Thyroid gland (tissue), 4 donors: ENCODE data around the gene MYO5C. TPM values are rescaled to one million over a fixed set of nuclear protein-coding genes. Genes with fewer than 3 reads are reported as not detected.

Source experiments
- DNase-seq, 2 donors: peaks; one replicate each; pipeline ENCODE4 v3.0.0-alpha.2; 2019
- H3K27ac ChIP-seq, 3 donors: fragments of 200-600 bp; sonication (generic); 1 replicate in 2 of 3; 2 replicates in 1 of 3; pipeline ENCODE4 v1.5.1; 2016 to 2019; ENCODE audit warnings: mild to moderate bottlenecking in 1 of 3, moderate library complexity in 1 of 3
- H3K27me3 ChIP-seq: fragments of 200-600 bp; sonication (generic); one replicate; pipeline ENCODE4 v1.5.1; 2019
- H3K36me3 ChIP-seq, 2 donors: fragments of 200-600 bp; sonication (generic); one replicate each; pipeline ENCODE4 v1.5.1; 2016 to 2019
- H3K4me1 ChIP-seq, 2 donors: fragments of 200-600 bp; sonication (generic); one replicate each; pipeline ENCODE4 v1.5.1; 2017 to 2019
- H3K4me3 ChIP-seq, 3 donors: fragments of 200-600 bp; sonication (generic); replicated peaks in 1 of 3; 1 replicate in 2 of 3; 2 replicates in 1 of 3; pipeline ENCODE4 v1.5.1; 2016; ENCODE audit warnings: mild to moderate bottlenecking in 1 of 3
- H3K9me3 ChIP-seq: fragments of 200-600 bp; sonication (generic); one replicate; pipeline ENCODE4 v1.5.1; 2017
- CTCF ChIP-seq, 6 experiments: fragments of 200-600 bp in 3 of 6; fragments of 450-650 bp in 3 of 6; sonication (generic) in 3 of 6; IDR thresholded peaks; one replicate each; pipeline ENCODE4 v1.5.1; 2016 to 2019; ENCODE audit warnings: antibody characterized with exemption in 6 of 6, mild to moderate bottlenecking in 2 of 6, inconsistent platforms in 1 of 6, moderate library complexity in 1 of 6
- POLR2A ChIP-seq, 2 donors: fragments of 450-650 bp; IDR thresholded peaks; one replicate each; pipeline ENCODE4 v1.6.1; 2017; ENCODE audit warnings: antibody characterized with exemption in 2 of 2, mild to moderate bottlenecking in 2 of 2, moderate library complexity in 1 of 2
- WGBS, 2 donors: methylation state at CpG; one replicate each; pipeline ENCODE4 v1.1.5; 2017; 5-methylcytosine and 5-hydroxymethylcytosine counted together
- intact Hi-C: fragments of 100-400 bp; cut with DNase I; formaldehyde crosslinking; loops from one replicate; pipeline ENCODE4 v1.15.1; 2023
- total RNA-seq, 4 donors: library from RNA; depleted of rRNA; stranded (reverse); fragments of >200 nt; gene quantifications; one replicate each; pipeline ENCODE4 v1.2.3, GENCODE V29; 2016

The MYO5C gene
- total RNA-seq, 4 donors from 2014 or later = 84.0 to 130 (median 101) TPM

DNA sequence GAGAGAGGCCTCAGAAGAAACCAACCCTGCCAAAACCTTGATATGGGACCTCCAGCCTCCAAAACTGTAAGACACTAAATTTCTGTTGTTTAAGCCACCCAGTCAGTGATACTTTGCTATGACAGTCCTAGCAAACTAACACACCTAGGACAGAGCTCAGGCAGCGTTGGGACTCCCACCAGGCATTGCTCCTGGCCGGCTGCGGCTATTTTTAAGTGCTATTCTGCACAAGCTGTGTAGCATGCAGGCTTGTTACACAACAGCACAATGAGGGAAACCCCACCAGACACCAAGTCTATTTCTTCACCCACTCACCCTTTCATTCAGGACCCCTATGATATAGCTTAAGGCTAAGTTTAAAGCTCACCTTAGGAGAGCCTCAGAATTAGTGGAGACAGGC is 57.5 kb downstream of the MYO5C start:
- no peak for DNase-seq
- WGBS, 2 donors = 96 to 97% methylated on average over 3 of the region's 3 CpGs
- H3K9me3 ChIP-seq = no peaks in the 10 kb centered on the region
- no peak overlapping the region for H3K27ac ChIP-seq
- peaks cover 28 to 52% of the 10 kb centered on the region in 2 donors for H3K36me3 ChIP-seq
- no peak overlapping the region for H3K4me3 ChIP-seq
- no peaks in the 10 kb centered on the region for H3K27me3 ChIP-seq
- intact Hi-C loops = no loop called here
- H3K4me1 ChIP-seq = no peaks in the 10 kb centered on the region
- TF ChIP-seq POLR2A (IDR thresholded peaks at IDR 0.05) (no peak), CTCF (IDR thresholded peaks at IDR 0.05) (no peak)

DNA sequence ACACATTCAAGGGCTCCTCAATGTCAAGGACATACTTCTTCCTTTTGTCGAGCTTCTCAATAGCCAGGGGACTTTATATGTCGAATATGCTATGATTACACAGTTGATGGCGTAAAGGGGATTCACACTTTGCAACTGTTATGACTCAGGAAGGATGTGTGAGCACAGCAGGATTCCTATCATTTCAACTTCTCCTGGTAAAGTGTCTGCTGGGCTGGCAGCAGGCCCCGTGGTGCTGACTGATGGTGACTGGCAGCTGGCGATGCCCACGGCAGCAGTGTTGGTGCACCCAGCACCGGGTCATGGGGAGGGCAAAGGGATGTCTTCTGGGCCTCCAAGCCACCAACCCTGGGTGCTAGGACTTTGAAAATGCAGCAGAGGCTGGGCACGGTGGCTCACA is 59.6 kb downstream of the MYO5C start:
- Histone ChIP-seq H3K27ac (no peak overlapping the region), H3K27me3 (no peaks in the 10 kb centered on the region), H3K4me1 (no peaks in the 10 kb centered on the region), H3K36me3 (peaks cover 26 to 46% of the 10 kb centered on the region in 2 donors), H3K9me3 (no peaks in the 10 kb centered on the region), H3K4me3 (no peak overlapping the region)
- TF ChIP-seq POLR2A (IDR thresholded peaks at IDR 0.05) = no peak
- intact Hi-C loops = no loop called here
- DNase-seq = no peak
- 85 to 87% methylated on average over 7 to 8 of the region's 8 CpGs for WGBS, 2 donors

DNA sequence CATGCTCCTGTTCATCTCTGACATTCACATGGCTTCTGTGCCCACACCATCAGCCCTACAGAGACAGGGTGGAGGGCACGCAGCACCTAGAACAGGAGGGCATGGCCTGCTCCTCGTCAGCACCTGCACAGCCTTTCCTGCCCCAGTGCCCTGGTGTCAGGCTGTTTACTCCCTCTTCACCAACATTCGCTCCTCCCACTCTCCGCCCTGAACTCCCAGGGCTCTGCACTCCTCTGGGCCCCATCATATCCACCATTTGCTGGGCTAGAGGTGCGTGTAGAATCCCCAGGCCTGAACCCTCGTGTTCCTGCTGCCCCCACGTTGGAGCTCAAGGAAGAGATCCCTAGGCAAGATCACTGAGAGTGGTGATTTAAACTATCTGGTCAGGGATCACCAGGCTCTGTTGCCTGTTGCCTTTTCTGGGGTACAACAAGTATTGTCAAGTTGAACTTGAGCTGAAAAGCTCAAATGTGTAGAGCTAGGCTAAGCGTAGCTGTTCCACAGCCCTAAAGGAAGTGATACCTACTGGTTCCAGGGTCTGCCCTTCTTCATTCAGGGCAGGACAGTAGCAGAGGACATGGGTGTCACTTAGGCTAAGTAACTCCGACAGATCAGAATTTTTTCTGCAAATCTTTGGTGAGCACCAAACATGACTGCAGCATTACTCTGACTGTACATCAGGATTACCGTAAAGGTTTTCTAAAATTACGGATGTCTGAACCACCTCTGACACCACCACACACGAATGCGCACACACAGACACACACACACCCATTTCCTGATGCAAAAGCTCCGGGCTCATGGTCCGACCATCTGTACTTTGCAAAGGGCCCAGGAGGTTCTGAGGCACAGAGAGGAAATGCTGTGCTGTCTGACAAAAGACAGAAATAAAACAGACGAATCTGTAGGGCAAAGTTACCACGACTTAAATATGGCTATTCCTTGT is 60.7 kb downstream of the MYO5C start:
- Histone ChIP-seq H3K27ac (no peak overlapping the region), H3K27me3 (no peaks in the 10 kb centered on the region), H3K4me3 (no peak overlapping the region), H3K9me3 (no peaks in the 10 kb centered on the region), H3K4me1 (no peaks in the 10 kb centered on the region), H3K36me3 (peaks cover 26 to 46% of the 10 kb centered on the region in 2 donors)
- intact Hi-C loops = no loop called here
- WGBS, 2 donors = 72 to 75% methylated on average over 15 to 17 of the region's 17 CpGs
- TF ChIP-seq POLR2A (IDR thresholded peaks at IDR 0.05) (no peak), CTCF (IDR thresholded peaks at IDR 0.05) (no peak)
- no peak for DNase-seq

DNA sequence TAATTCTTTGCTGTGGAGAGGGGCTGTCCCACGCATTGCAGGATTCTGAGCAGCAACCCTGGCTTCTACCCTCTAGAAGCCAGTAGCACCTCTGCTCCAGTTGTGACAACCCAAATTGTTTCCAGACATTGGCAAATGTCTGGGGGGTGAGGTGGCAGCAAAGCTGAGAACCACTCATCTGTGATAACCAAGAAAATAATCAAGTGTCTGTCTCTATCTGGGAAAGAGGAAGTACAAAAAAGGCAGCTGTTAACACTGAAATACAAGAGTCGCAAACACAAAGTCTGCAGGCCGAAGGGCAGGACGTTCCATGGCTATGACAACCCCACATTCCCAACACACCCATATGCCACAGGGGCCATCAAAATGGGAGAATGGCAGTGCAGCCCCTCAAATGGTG is 62.2 kb downstream of the MYO5C start:
- no peak for DNase-seq
- Histone ChIP-seq H3K4me1 (no peaks in the 10 kb centered on the region), H3K4me3 (no peak overlapping the region), H3K27ac (no peak overlapping the region), H3K9me3 (no peaks in the 10 kb centered on the region), H3K36me3 (peaks cover 17 to 35% of the 10 kb centered on the region in 2 donors), H3K27me3 (no peaks in the 10 kb centered on the region)
- intact Hi-C loops = no loop called here
- WGBS, 2 donors = 76 to 84% methylated on average over 4 of the region's 4 CpGs
- no peak for TF ChIP-seq CTCF (IDR thresholded peaks at IDR 0.05)
- TF ChIP-seq POLR2A (IDR thresholded peaks at IDR 0.05) = no peak

- Histone ChIP-seq H3K4me1 (no peaks in the 10 kb centered on the region), H3K4me3 (no peak overlapping the region), H3K36me3 (peaks cover 13 to 28% of the 10 kb centered on the region in 2 donors), H3K9me3 (no peaks in the 10 kb centered on the region), H3K27ac (no peak overlapping the region), H3K27me3 (no peaks in the 10 kb centered on the region)
- no peak for DNase-seq
- intact Hi-C loops = no loop called here
- 75 to 76% methylated on average over 1 of the region's 1 CpG for WGBS, 2 donors
- no peak for TF ChIP-seq POLR2A (IDR thresholded peaks at IDR 0.05)
- no peak for TF ChIP-seq CTCF (IDR thresholded peaks at IDR 0.05)
Measured at GRCh38 chr15:52232327-52232726, 63.3 kb downstream of the MYO5C start.
